ENCODE data around the gene FBXO34. TPM values are rescaled to one million over a fixed set of nuclear protein-coding genes. Genes with fewer than 3 reads are reported as not detected.

Gene FBXO34
- total RNA-seq, 1 donor from 2014 or later: 20.4 TPM

GRCh38 chr14:55389330-55389729 is 118.1 kb downstream of the FBXO34 start:
- DNase-seq (no peak), ATAC-seq (ENCODE audit: low read depth) (no peak)
- Mint-ChIP-seq H3K4me1 (no peaks in the 10 kb centered on the region), H3K27ac (no peak overlapping the region), H3K27me3 (no peaks in the 10 kb centered on the region), H3K9me3 (no peaks in the 10 kb centered on the region), H3K36me3 (ENCODE audit: low read depth) (peaks cover 67% of the 10 kb centered on the region), H3K4me3 (no peak overlapping the region)
- TF ChIP-seq CTCF (IDR thresholded peaks at IDR 0.05): no peak
- intact Hi-C loops (cut with micrococcal nuclease): no loop called here
- ChIA-PET CTCF (no interaction called here), POLR2A (no interaction called here)

- CTCF ChIA-PET: no interaction called here
- H3K4me1 Mint-ChIP-seq: no peaks in the 10 kb centered on the region
Observed at GRCh38 chr14:55398679-55399078, 127.5 kb downstream of the FBXO34 start.

GRCh38 chr14:55399183-55399582 is 128.0 kb downstream of the FBXO34 start:
- ATAC-seq (ENCODE audit: low read depth) (no peak), DNase-seq (no peak)
- no peaks in the 10 kb centered on the region for H3K4me1 Mint-ChIP-seq
- no peak overlapping the region for H3K27ac Mint-ChIP-seq
- peaks cover 27% of the 10 kb centered on the region for H3K36me3 Mint-ChIP-seq (ENCODE audit: low read depth)
- no peaks in the 10 kb centered on the region for H3K9me3 Mint-ChIP-seq
- ChIA-PET POLR2A (no interaction called here), CTCF (no interaction called here)
- no peak overlapping the region for H3K4me3 Mint-ChIP-seq
- intact Hi-C loops (cut with micrococcal nuclease): no loop called here
- no peak for TF ChIP-seq CTCF (IDR thresholded peaks at IDR 0.05)
- no peaks in the 10 kb centered on the region for H3K27me3 Mint-ChIP-seq

More at GRCh38 chr14:55398679-55399078, 127.5 kb downstream of the FBXO34 start:
- Mint-ChIP-seq H3K4me3 (no peak overlapping the region), H3K9me3 (no peaks in the 10 kb centered on the region), H3K27me3 (no peaks in the 10 kb centered on the region), H3K36me3 (ENCODE audit: low read depth) (peaks cover 27% of the 10 kb centered on the region), H3K27ac (no peak overlapping the region)
- DNase-seq (no peak), ATAC-seq (ENCODE audit: low read depth) (no peak)
- intact Hi-C loops (cut with micrococcal nuclease): no loop called here
- POLR2A ChIA-PET: no interaction called here
- TF ChIP-seq CTCF (IDR thresholded peaks at IDR 0.05): no peak

GRCh38 chr14:55399852-55400251 is 128.6 kb downstream of the FBXO34 start:
- DNase-seq: no peak
- no peaks in the 10 kb centered on the region for H3K4me1 Mint-ChIP-seq
- no peaks in the 10 kb centered on the region for H3K9me3 Mint-ChIP-seq
- H3K27me3 Mint-ChIP-seq: no peaks in the 10 kb centered on the region
- intact Hi-C loops (cut with micrococcal nuclease): no loop called here
- H3K4me3 Mint-ChIP-seq: no peak overlapping the region
- no peak overlapping the region for H3K27ac Mint-ChIP-seq
- CTCF ChIA-PET: no interaction called here
- no peak for TF ChIP-seq CTCF (IDR thresholded peaks at IDR 0.05)
- ATAC-seq (ENCODE audit: low read depth): no peak
- peaks cover 21% of the 10 kb centered on the region for H3K36me3 Mint-ChIP-seq (ENCODE audit: low read depth)
- POLR2A ChIA-PET: no interaction called here

GRCh38 chr14:55401751-55402150 is 130.5 kb downstream of the FBXO34 start:
- Mint-ChIP-seq H3K4me1 (peaks cover 3% of the 10 kb centered on the region), H3K27ac (no peak overlapping the region)
- no peak for ATAC-seq (ENCODE audit: low read depth)

More at GRCh38 chr14:55401751-55402150, 130.5 kb downstream of the FBXO34 start:
- Mint-ChIP-seq H3K4me3 (no peak overlapping the region), H3K27me3 (no peaks in the 10 kb centered on the region), H3K9me3 (no peaks in the 10 kb centered on the region), H3K36me3 (ENCODE audit: low read depth) (peaks cover 11% of the 10 kb centered on the region)
- DNase-seq: no peak
- POLR2A ChIA-PET: no interaction called here
- no peak for TF ChIP-seq CTCF (IDR thresholded peaks at IDR 0.05)
- intact Hi-C loops (cut with micrococcal nuclease): no loop called here
- CTCF ChIA-PET: no interaction called here

Other genes with a start within 250 kb of the FBXO34 start
- 9.3 and 9.5 TPM in 2 replicates for gene WDHD1, start 244.3 kb upstream of the FBXO34 start, total RNA-seq
- 29.2 and 30.3 TPM in 2 replicates for gene SOCS4, start 244.2 kb upstream of the FBXO34 start, total RNA-seq
- 119 and 130 TPM in 2 replicates for gene MAPK1IP1L, start 219.8 kb upstream of the FBXO34 start, total RNA-seq
- 199 and 221 TPM in 2 replicates for gene LGALS3, start 142.2 kb upstream of the FBXO34 start, total RNA-seq
- 0.66 and 0.73 TPM in 2 replicates for gene DLGAP5, start 79.8 kb upstream of the FBXO34 start, total RNA-seq
- gene ATG14, start 140.4 kb downstream of the FBXO34 start, total RNA-seq: 9.7 and 12.1 TPM in 2 replicates
- gene TBPL2, start 169.2 kb downstream of the FBXO34 start, total RNA-seq: not detected in 2 replicates